SK-N-SH (cell line): Measurements from ENCODE around the gene PANX2. TPM values are rescaled to one million over a fixed set of nuclear protein-coding genes. Genes with fewer than 3 reads are reported as not detected.

Experiments
- CTCF ChIA-PET: fragments of 300-600, 350-600 bp; formaldehyde crosslinking; extraction: SDS; loops from one replicate; lab custom pipeline; 2021; lab: Yijun Ruan, JAX
- POLR2A ChIA-PET: fragments of 350-600 bp; sonication (Branson Sonifier 250); formaldehyde crosslinking; extraction: SDS; loops from one replicate; lab custom pipeline; 2020; ENCODE audit warnings: antibody characterized with exemption, inconsistent platforms; lab: Yijun Ruan, JAX
- DNase-seq: peaks from one replicate; pipeline ENCODE4 v3.0.0; 2012
- H2AFZ ChIP-seq: fragments of 200-600 bp; sonication (generic); 2 replicates; pipeline ENCODE4 v1.8.1; 2016; ENCODE audit warnings: antibody characterized with exemption, mild to moderate bottlenecking, low read depth
- H3F3A ChIP-seq: fragments of 200-600 bp; sonication (generic); replicated peaks from 2 replicates; pipeline ENCODE3; 2016; ENCODE audit warnings: antibody characterized with exemption, mild to moderate bottlenecking; ENCODE audit not compliant: insufficient read depth
- H3K27ac ChIP-seq, 2 experiments: fragments of 200-500 bp in 1 of 2; fragments of 200-600 bp in 1 of 2; sonication (Bioruptor generic) in 1 of 2; sonication (generic), shearing (Covaris generic) in 1 of 2; 2 replicates each; pipeline versions ENCODE4 v1.5.1 to v1.6.1; 2014 to 2016; ENCODE audit warnings: low read depth in 2 of 2, inconsistent platforms in 1 of 2, low read length in 1 of 2, mild to moderate bottlenecking in 1 of 2, mixed read lengths in 1 of 2
- H3K27me3 ChIP-seq: fragments of 200-600 bp; sonication (generic), shearing (Covaris generic); 2 replicates; pipeline ENCODE4 v1.6.1; 2016; ENCODE audit warnings: mixed run types; ENCODE audit not compliant: insufficient read depth
- H3K36me3 ChIP-seq, 2 experiments: fragments of 200-500 bp in 1 of 2; fragments of 200-600 bp in 1 of 2; sonication (Bioruptor generic) in 1 of 2; sonication (generic) in 1 of 2; replicated peaks in 1 of 2; 2 replicates each; pipeline versions ENCODE3 to v1.5.1; 2014 to 2016; ENCODE audit warnings: low read length in 1 of 2, mild to moderate bottlenecking in 1 of 2; ENCODE audit not compliant: insufficient read depth in 2 of 2, control insufficient read depth in 1 of 2
- H3K4me1 ChIP-seq, 2 experiments: fragments of 200-500 bp in 1 of 2; fragments of 200-600 bp in 1 of 2; sonication (Bioruptor generic) in 1 of 2; sonication (generic), shearing (Covaris generic) in 1 of 2; 2 replicates each; pipeline versions ENCODE4 v1.5.1 to v1.6.1; 2014 to 2016; ENCODE audit warnings: low read depth in 1 of 2, low read length in 1 of 2, mixed run types in 1 of 2; ENCODE audit not compliant: insufficient read depth in 2 of 2, control insufficient read depth in 1 of 2
- H3K4me2 ChIP-seq: fragments of 200-600 bp; sonication (generic), shearing (Covaris generic); 2 replicates; pipeline ENCODE4 v1.6.1; 2017; ENCODE audit warnings: mixed run types
- H3K4me3 ChIP-seq, 2 experiments: fragments of 200-500 bp in 1 of 2; fragments of 200-600 bp in 1 of 2; sonication (Bioruptor generic) in 1 of 2; sonication (generic), shearing (Covaris generic) in 1 of 2; 2 replicates each; pipeline versions ENCODE4 v1.5.1 to v1.8.1; 2014 to 2016; ENCODE audit warnings: low read depth in 2 of 2, inconsistent platforms in 1 of 2, low read length in 1 of 2, mild to moderate bottlenecking in 1 of 2, mixed read lengths in 1 of 2, moderate library complexity in 1 of 2
- H3K79me2 ChIP-seq: fragments of 200-600 bp; sonication (generic); 2 replicates; pipeline ENCODE4 v1.8.1; 2017; ENCODE audit warnings: mild to moderate bottlenecking; ENCODE audit not compliant: insufficient read depth
- H3K9ac ChIP-seq: fragments of 200-600 bp; sonication (generic); 2 replicates; pipeline ENCODE4 v1.6.1; 2017; ENCODE audit warnings: mixed run types
- H3K9me2 ChIP-seq: fragments of 200-600 bp; sonication (generic); 2 replicates; pipeline ENCODE4 v1.6.1; 2017; ENCODE audit warnings: mixed run types
- H3K9me3 ChIP-seq: fragments of 200-600 bp; sonication (generic); 2 replicates; pipeline ENCODE4 v1.6.1; 2017; ENCODE audit warnings: mixed run types, mild to moderate bottlenecking, moderate library complexity
- H4K20me1 ChIP-seq: fragments of 200-600 bp; sonication (generic); 2 replicates; pipeline ENCODE4 v1.6.1; 2017; ENCODE audit warnings: mild to moderate bottlenecking, mixed run types; ENCODE audit not compliant: insufficient read depth
- CHD2 ChIP-seq: fragments of 150-350 bp; IDR thresholded peaks from 2 replicates; pipeline ENCODE4 v1.6.1; 2018; ENCODE audit warnings: low read length; ENCODE audit not compliant: partially characterized antibody
- EP300 ChIP-seq, 2 experiments: IDR thresholded peaks; 2 replicates each; pipeline versions ENCODE4 v1.4.0 to v1.6.1; 2012; ENCODE audit warnings: borderline replicate concordance in 1 of 2, low read depth in 1 of 2, low read length in 1 of 2
- EZH2phosphoT487 ChIP-seq: fragments of 200-600 bp; sonication (generic); IDR thresholded peaks from 2 replicates; pipeline ENCODE4 v1.6.1; 2017; ENCODE audit warnings: low read depth, mixed run types, mild to moderate bottlenecking, antibody characterized with exemption, moderate library complexity, borderline replicate concordance
- FOXJ3 ChIP-seq: sonication (generic); formaldehyde crosslinking; IDR thresholded peaks from 2 replicates; pipeline ENCODE4 v1.5.1; 2020; ENCODE audit warnings: mild to moderate bottlenecking, missing genetic modification reagents
- FOXM1 ChIP-seq: IDR thresholded peaks from 2 replicates; pipeline ENCODE4 v1.4.0; 2012; ENCODE audit warnings: low read depth, mild to moderate bottlenecking
- JUND ChIP-seq: IDR thresholded peaks from 2 replicates; pipeline ENCODE4 v1.4.0; 2012
- MEF2A ChIP-seq: IDR thresholded peaks from 2 replicates; pipeline ENCODE4 v1.4.0; 2012; ENCODE audit warnings: low read depth, borderline replicate concordance
- MXI1 ChIP-seq: IDR thresholded peaks from 2 replicates; pipeline ENCODE4 v1.6.1; 2012; ENCODE audit warnings: mild to moderate bottlenecking, low read depth, low read length, improper control_type of control experiment
- NRF1 ChIP-seq: IDR thresholded peaks from 2 replicates; pipeline ENCODE4 v1.6.1; 2012; ENCODE audit warnings: low read depth, mild to moderate bottlenecking, low read length
- RAD21 ChIP-seq: IDR thresholded peaks from 2 replicates; pipeline ENCODE4 v1.6.1; 2012; ENCODE audit warnings: mild to moderate bottlenecking, low read length
- SIN3A ChIP-seq: IDR thresholded peaks from 2 replicates; pipeline ENCODE4 v1.6.1; 2012; ENCODE audit warnings: low read depth, mild to moderate bottlenecking, low read length, moderate library complexity, borderline replicate concordance
- TEAD4 ChIP-seq: IDR thresholded peaks from 2 replicates; pipeline ENCODE4 v1.4.0; 2012; ENCODE audit warnings: mild to moderate bottlenecking, borderline replicate concordance; ENCODE audit not compliant: insufficient read depth
- YY1 ChIP-seq: IDR thresholded peaks from 2 replicates; pipeline ENCODE4 v1.4.0; 2012; ENCODE audit warnings: low read depth, mild to moderate bottlenecking
- WGBS: methylation state at CpG from one replicate; pipeline ENCODE4 v1.1.6; 2017; ENCODE audit warnings: low lambda C conversion rate; 5-methylcytosine and 5-hydroxymethylcytosine counted together
- polyA plus RNA-seq, 3 experiments: library from polyadenylated mRNA; depleted of rRNA; stranded (reverse); fragments of >200 nt; gene quantifications; 2 replicates each; pipeline ENCODE4 v1.2.3, GENCODE V29; 2012
- TF ChIP-seq, protein P1 (sequence below): IDR thresholded peaks from 2 replicates; pipeline ENCODE4 v1.4.0; 2012; ENCODE audit warnings: low read depth, borderline replicate concordance
- TF ChIP-seq, protein P2 (sequence below): fragments of 150-350 bp; IDR thresholded peaks from 2 replicates; pipeline ENCODE4 v1.6.1; 2016; ENCODE audit warnings: mild to moderate bottlenecking, low read depth, low read length
- TF ChIP-seq, protein P3 (sequence below): IDR thresholded peaks from 2 replicates; pipeline ENCODE4 v1.4.0; 2012; ENCODE audit warnings: low read depth, borderline replicate concordance
- TF ChIP-seq, protein P4 (sequence below): IDR thresholded peaks from 2 replicates; pipeline ENCODE4; 2012
- TF ChIP-seq, protein P5 (sequence below): fragments of 200-600 bp; sonication (generic); IDR thresholded peaks from 2 replicates; pipeline ENCODE4 v1.6.1; 2017; ENCODE audit warnings: antibody characterized with exemption, mild to moderate bottlenecking, moderate library complexity

Gene PANX2
- polyA plus RNA-seq, 1 of the 3 experiments (the other 2 are of a cell fraction): 2.4 TPM

DNA sequence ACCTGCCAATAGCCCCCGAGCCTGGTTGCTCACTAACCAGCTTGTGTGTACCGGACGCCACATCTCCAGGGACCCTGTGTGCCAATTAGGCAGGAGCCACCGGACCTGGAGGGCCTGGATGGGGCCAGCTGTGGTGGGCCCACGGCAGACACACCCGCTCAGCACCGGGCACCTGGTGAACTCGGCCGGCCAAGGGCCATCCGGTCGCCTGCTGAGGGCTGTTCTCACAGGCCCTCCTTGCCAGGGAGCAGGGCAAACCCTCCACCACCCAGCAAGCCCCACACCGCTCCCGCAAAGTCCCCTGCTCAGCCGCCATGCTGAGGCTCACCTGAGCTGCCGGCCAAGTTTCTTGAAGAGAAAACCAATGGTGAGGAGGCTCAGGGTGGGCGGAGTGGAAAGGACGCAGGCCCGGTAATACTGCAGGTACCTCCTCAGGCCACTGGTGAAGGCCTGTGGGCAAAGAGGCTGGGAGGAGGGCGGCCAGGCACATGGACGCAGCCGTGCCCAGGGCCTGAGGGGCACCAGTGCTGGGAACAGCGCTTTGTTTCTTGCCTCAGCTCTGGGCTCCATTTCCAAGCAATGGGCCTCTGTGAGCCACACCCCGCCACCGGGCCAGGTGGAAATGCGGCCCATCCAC, 57.2 kb downstream of the PANX2 start:
- no peaks in the 10 kb centered on the region for H3K4me1 ChIP-seq
- DNase-seq: no peak
- H3K9ac ChIP-seq: no peak overlapping the region
- WGBS: 96% methylated on average over 14 of the region's 25 CpGs
- H3F3A ChIP-seq: no peaks in the 10 kb centered on the region
- H3K79me2 ChIP-seq: peaks cover 11% of the 10 kb centered on the region; the same call in 1 of the 2 replicates
- H3K27me3 ChIP-seq: no peaks in the 10 kb centered on the region
- H3K4me2 ChIP-seq: no peak overlapping the region
- CTCF ChIA-PET: interaction anchor here (0.9 to 2.1 kb wide), 5 partner anchors 9 to 271 kb away, joined by 3 to 13 read pairs (median 3); no protein-coding TSS in a partner anchor
- peaks cover 0 to 28% of the 10 kb centered on the region in 2 experiments for H3K36me3 ChIP-seq
- no peak overlapping the region for H3K4me3 ChIP-seq
- no peaks in the 10 kb centered on the region for H3K9me2 ChIP-seq
- H3K9me3 ChIP-seq: no peaks in the 10 kb centered on the region
- TF ChIP-seq NRF1 (no peak), FOXJ3 (CRISPR knock-in tag) (no peak), YY1 (no peak), MEF2A (no peak), EP300 (IDR thresholded peaks at IDR 0.05; ENCODE audit: borderline replicate concordance in 1 of 2, low read depth in 1 of 2, low read length in 1 of 2) (no peak), SIN3A (no peak), JUND (no peak), EZH2phosphoT487 (no peak), MXI1 (no peak), CHD2 (no peak), RAD21 (no peak), FOXM1 (no peak), TEAD4 (no peak)
- TF ChIP-seq, protein P1, sequence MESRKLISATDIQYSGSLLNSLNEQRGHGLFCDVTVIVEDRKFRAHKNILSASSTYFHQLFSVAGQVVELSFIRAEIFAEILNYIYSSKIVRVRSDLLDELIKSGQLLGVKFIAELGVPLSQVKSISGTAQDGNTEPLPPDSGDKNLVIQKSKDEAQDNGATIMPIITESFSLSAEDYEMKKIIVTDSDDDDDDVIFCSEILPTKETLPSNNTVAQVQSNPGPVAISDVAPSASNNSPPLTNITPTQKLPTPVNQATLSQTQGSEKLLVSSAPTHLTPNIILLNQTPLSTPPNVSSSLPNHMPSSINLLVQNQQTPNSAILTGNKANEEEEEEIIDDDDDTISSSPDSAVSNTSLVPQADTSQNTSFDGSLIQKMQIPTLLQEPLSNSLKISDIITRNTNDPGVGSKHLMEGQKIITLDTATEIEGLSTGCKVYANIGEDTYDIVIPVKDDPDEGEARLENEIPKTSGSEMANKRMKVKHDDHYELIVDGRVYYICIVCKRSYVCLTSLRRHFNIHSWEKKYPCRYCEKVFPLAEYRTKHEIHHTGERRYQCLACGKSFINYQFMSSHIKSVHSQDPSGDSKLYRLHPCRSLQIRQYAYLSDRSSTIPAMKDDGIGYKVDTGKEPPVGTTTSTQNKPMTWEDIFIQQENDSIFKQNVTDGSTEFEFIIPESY: no peak
- TF ChIP-seq, protein P2, sequence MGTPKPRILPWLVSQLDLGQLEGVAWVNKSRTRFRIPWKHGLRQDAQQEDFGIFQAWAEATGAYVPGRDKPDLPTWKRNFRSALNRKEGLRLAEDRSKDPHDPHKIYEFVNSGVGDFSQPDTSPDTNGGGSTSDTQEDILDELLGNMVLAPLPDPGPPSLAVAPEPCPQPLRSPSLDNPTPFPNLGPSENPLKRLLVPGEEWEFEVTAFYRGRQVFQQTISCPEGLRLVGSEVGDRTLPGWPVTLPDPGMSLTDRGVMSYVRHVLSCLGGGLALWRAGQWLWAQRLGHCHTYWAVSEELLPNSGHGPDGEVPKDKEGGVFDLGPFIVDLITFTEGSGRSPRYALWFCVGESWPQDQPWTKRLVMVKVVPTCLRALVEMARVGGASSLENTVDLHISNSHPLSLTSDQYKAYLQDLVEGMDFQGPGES: no peak
- TF ChIP-seq, protein P3, sequence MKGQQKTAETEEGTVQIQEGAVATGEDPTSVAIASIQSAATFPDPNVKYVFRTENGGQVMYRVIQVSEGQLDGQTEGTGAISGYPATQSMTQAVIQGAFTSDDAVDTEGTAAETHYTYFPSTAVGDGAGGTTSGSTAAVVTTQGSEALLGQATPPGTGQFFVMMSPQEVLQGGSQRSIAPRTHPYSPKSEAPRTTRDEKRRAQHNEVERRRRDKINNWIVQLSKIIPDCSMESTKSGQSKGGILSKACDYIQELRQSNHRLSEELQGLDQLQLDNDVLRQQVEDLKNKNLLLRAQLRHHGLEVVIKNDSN: no peak
- TF ChIP-seq, protein P4, sequence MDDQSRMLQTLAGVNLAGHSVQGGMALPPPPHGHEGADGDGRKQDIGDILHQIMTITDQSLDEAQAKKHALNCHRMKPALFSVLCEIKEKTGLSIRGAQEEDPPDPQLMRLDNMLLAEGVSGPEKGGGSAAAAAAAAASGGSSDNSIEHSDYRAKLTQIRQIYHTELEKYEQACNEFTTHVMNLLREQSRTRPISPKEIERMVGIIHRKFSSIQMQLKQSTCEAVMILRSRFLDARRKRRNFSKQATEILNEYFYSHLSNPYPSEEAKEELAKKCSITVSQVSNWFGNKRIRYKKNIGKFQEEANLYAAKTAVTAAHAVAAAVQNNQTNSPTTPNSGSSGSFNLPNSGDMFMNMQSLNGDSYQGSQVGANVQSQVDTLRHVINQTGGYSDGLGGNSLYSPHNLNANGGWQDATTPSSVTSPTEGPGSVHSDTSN: no peak
- TF ChIP-seq, protein P5, sequence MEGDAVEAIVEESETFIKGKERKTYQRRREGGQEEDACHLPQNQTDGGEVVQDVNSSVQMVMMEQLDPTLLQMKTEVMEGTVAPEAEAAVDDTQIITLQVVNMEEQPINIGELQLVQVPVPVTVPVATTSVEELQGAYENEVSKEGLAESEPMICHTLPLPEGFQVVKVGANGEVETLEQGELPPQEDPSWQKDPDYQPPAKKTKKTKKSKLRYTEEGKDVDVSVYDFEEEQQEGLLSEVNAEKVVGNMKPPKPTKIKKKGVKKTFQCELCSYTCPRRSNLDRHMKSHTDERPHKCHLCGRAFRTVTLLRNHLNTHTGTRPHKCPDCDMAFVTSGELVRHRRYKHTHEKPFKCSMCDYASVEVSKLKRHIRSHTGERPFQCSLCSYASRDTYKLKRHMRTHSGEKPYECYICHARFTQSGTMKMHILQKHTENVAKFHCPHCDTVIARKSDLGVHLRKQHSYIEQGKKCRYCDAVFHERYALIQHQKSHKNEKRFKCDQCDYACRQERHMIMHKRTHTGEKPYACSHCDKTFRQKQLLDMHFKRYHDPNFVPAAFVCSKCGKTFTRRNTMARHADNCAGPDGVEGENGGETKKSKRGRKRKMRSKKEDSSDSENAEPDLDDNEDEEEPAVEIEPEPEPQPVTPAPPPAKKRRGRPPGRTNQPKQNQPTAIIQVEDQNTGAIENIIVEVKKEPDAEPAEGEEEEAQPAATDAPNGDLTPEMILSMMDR: no peak
- H2AFZ ChIP-seq: no peak overlapping the region
- POLR2A ChIA-PET: no interaction called here
- H4K20me1 ChIP-seq: no peaks in the 10 kb centered on the region
- H3K27ac ChIP-seq: no peak overlapping the region
